GM23338 (cell line): ENCODE measurements around the gene NLRC5. TPM values are rescaled to one million over a fixed set of nuclear protein-coding genes. Genes with fewer than 3 reads are reported as not detected.

Source experiments
- ATAC-seq: fragments of 200-7000 bp; cut with Tn5 transposase; 3 replicates; pipeline ENCODE4 v1.9.1; 2020
- DNase-seq: peaks from one replicate; pipeline ENCODE4 v3.0.0-alpha.2; 2015; ENCODE audit warnings: low spot score
- H2AFZ ChIP-seq: fragments of 200-600 bp; sonication (generic); 2 replicates; pipeline ENCODE4 v1.8.0; 2016; ENCODE audit warnings: antibody characterized with exemption, mild to moderate bottlenecking, moderate library complexity
- H3F3A ChIP-seq: fragments of 200-600 bp; sonication (generic); replicated peaks from 2 replicates; pipeline ENCODE4 v1.8.0; 2017; ENCODE audit warnings: antibody characterized with exemption, mixed run types, low read depth
- H3K27ac ChIP-seq: fragments of 200-600 bp; sonication (generic); 2 replicates; pipeline ENCODE4 v1.6.1; 2016; ENCODE audit warnings: low read depth
- H3K27me3 ChIP-seq: fragments of 200-600 bp; sonication (generic); 2 replicates; pipeline ENCODE4 v1.8.0; 2016; ENCODE audit warnings: mild to moderate bottlenecking, mixed run types, moderate library complexity; ENCODE audit not compliant: insufficient read depth
- H3K36me3 ChIP-seq: fragments of 200-600 bp; sonication (generic); 2 replicates; pipeline ENCODE4 v1.8.0; 2016; ENCODE audit warnings: mild to moderate bottlenecking; ENCODE audit not compliant: insufficient read depth
- H3K4me1 ChIP-seq: fragments of 200-600 bp; sonication (generic); 2 replicates; pipeline ENCODE4 v1.8.0; 2016; ENCODE audit warnings: mild to moderate bottlenecking, moderate library complexity; ENCODE audit not compliant: insufficient read depth
- H3K4me2 ChIP-seq: fragments of 200-600 bp; sonication (generic); 2 replicates; pipeline ENCODE4 v1.7.1; 2017; ENCODE audit warnings: mixed run types
- H3K4me3 ChIP-seq: fragments of 200-600 bp; sonication (generic); 2 replicates; pipeline ENCODE4 v1.6.1; 2016; ENCODE audit warnings: mixed run types
- H3K79me2 ChIP-seq: fragments of 200-600 bp; sonication (generic); replicated peaks from 2 replicates; pipeline ENCODE4 v1.8.0; 2017; ENCODE audit warnings: mild to moderate bottlenecking; ENCODE audit not compliant: insufficient read depth
- H3K9me2 ChIP-seq: fragments of 200-600 bp; sonication (generic); 2 replicates; pipeline ENCODE4 v1.8.0; 2017; ENCODE audit not compliant: insufficient read depth
- H4K20me1 ChIP-seq: fragments of 200-600 bp; sonication (generic); replicated peaks from 2 replicates; pipeline ENCODE4 v1.8.0; 2017; ENCODE audit warnings: mild to moderate bottlenecking; ENCODE audit not compliant: insufficient read depth
- H3K27ac Mint-ChIP-seq: 2 replicates; pipeline ENCODE4 v1.8.0; 2020; ENCODE audit warnings: inconsistent platforms, mild to moderate bottlenecking, moderate library complexity, mixed read lengths
- H3K27me3 Mint-ChIP-seq: 3 replicates; pipeline ENCODE4 v1.8.0; 2022; ENCODE audit warnings: low read depth, mild to moderate bottlenecking, moderate library complexity, mixed read lengths, inconsistent platforms; ENCODE audit not compliant: insufficient read depth, poor library complexity
- H3K36me3 Mint-ChIP-seq: 3 replicates; pipeline ENCODE4 v1.8.0; 2021; ENCODE audit warnings: low read depth, mild to moderate bottlenecking, inconsistent platforms, moderate library complexity, mixed read lengths
- H3K4me1 Mint-ChIP-seq: 3 replicates; pipeline ENCODE4 v1.8.0; 2020; ENCODE audit warnings: mild to moderate bottlenecking, inconsistent platforms, mixed read lengths
- H3K4me3 Mint-ChIP-seq: 3 replicates; pipeline ENCODE4 v1.8.0; 2021; ENCODE audit warnings: moderate library complexity, mild to moderate bottlenecking, inconsistent platforms, mixed read lengths
- H3K9me3 Mint-ChIP-seq: 3 replicates; pipeline ENCODE4 v1.8.0; 2020; ENCODE audit warnings: moderate library complexity, mild to moderate bottlenecking, inconsistent platforms, mixed read lengths
- CREB1 ChIP-seq: fragments of 250-450 bp; sonication (Bioruptor Pico); IDR thresholded peaks from 2 replicates; pipeline ENCODE4 v1.5.0; 2020; ENCODE audit warnings: low read depth, mild to moderate bottlenecking, moderate library complexity
- EZH2 ChIP-seq: fragments of 200-600 bp; sonication (generic); IDR thresholded peaks from one replicate; pipeline ENCODE4 v1.8.0; 2017; ENCODE audit warnings: antibody characterized with exemption, mild to moderate bottlenecking, low read depth; ENCODE audit not compliant: unreplicated experiment
- EZH2phosphoT487 ChIP-seq: fragments of 200-600 bp; sonication (generic); IDR thresholded peaks from one replicate; pipeline ENCODE4 v1.8.1; 2018; ENCODE audit warnings: antibody characterized with exemption; ENCODE audit not compliant: unreplicated experiment
- JUNB ChIP-seq: IDR thresholded peaks from one replicate; pipeline ENCODE4 v1.6.1; 2016; ENCODE audit warnings: antibody characterized with exemption; ENCODE audit not compliant: unreplicated experiment
- NANOG ChIP-seq: IDR thresholded peaks from 2 replicates; pipeline ENCODE4 v1.6.1; 2016; ENCODE audit warnings: antibody characterized with exemption, borderline replicate concordance
- POLR2AphosphoS5 ChIP-seq: IDR thresholded peaks from 2 replicates; pipeline ENCODE4 v1.6.1; 2016; ENCODE audit warnings: antibody characterized with exemption, low read depth
- STAT1 ChIP-seq: IDR thresholded peaks from one replicate; pipeline ENCODE4 v1.6.1; 2016; ENCODE audit warnings: antibody characterized with exemption; ENCODE audit not compliant: unreplicated experiment
- ZNF114 ChIP-seq: fragments of 250-450 bp; sonication (Bioruptor Pico); IDR thresholded peaks from 2 replicates; pipeline ENCODE4 v1.5.0; 2020; ENCODE audit warnings: mild to moderate bottlenecking, moderate library complexity
- ZNF331 ChIP-seq: fragments of 250-450 bp; sonication (Bioruptor Pico); IDR thresholded peaks from 2 replicates; pipeline ENCODE4 v1.5.0; 2020; ENCODE audit warnings: low read depth, mild to moderate bottlenecking, moderate library complexity
- polyA plus RNA-seq: library from polyadenylated mRNA; unstranded; fragments of >200 nt; fragmentation: Nextera tagmentation; extraction: Ambion mirVana; gene quantifications from 2 replicates; pipeline ENCODE4 v1.2.1, GENCODE V29; 2016
- total RNA-seq: library from RNA; depleted of rRNA; stranded (reverse); fragments of >200 nt; shearing (Covaris generic); gene quantifications from 2 replicates; pipeline ENCODE4 v1.2.3, GENCODE V29; 2014
- TF ChIP-seq, protein P1 (sequence below): IDR thresholded peaks from one replicate; pipeline ENCODE4 v1.6.1; 2018; ENCODE audit warnings: antibody characterized with exemption; ENCODE audit not compliant: unreplicated experiment
- TF ChIP-seq, protein P2 (sequence below): fragments of 250-450 bp; sonication (Bioruptor Pico); IDR thresholded peaks from 2 replicates; pipeline ENCODE4 v1.5.0; 2020; ENCODE audit warnings: mild to moderate bottlenecking, moderate library complexity
- TF ChIP-seq, protein P3 (sequence below): IDR thresholded peaks from 2 replicates; pipeline ENCODE4 v1.6.1; 2016; ENCODE audit warnings: antibody characterized with exemption
- TF ChIP-seq, protein P4 (sequence below), 2 experiments: fragments of 200-600 bp in 1 of 2; sonication (generic) in 1 of 2; conservative IDR thresholded peaks; 2 replicates each; pipeline versions ENCODE4 v1.5.1 to v1.6.1; 2016 to 2017; ENCODE audit warnings: antibody characterized with exemption in 2 of 2, low read depth in 2 of 2, mild to moderate bottlenecking in 2 of 2, moderate library complexity in 1 of 2

The NLRC5 gene
- total and polyA plus RNA-seq, 2 experiments from 2014 or later = 2.3 to 3.9 TPM

GRCh38 chr16:57027067-57027466 is 37.7 kb downstream of the NLRC5 start:
- no peaks in the 10 kb centered on the region for H3K36me3 ChIP-seq
- no peak for ATAC-seq
- no peaks in the 10 kb centered on the region for H3K27me3 ChIP-seq
- H3K4me1 ChIP-seq = 0 out of 2 replicates have a peak, but pooled peaks cover 2% of the 10 kb centered on the region
- Mint-ChIP-seq H3K4me1 (peaks cover 3% of the 10 kb centered on the region; the same call in 2 of the 3 replicates), H3K27ac (no peak overlapping the region), H3K9me3 (no peaks in the 10 kb centered on the region), H3K4me3 (no peak overlapping the region), H3K27me3 (peaks cover 4% of the 10 kb centered on the region), H3K36me3 (no peaks in the 10 kb centered on the region)
- no peak overlapping the region for H3K4me2 ChIP-seq
- no peaks in the 10 kb centered on the region for H3F3A ChIP-seq
- H3K4me3 ChIP-seq = no peak overlapping the region
- no peak for DNase-seq
- H3K27ac ChIP-seq = no peak overlapping the region
- H3K9me2 ChIP-seq = no peaks in the 10 kb centered on the region
- H3K79me2 ChIP-seq = no peaks in the 10 kb centered on the region
- no peaks in the 10 kb centered on the region for H4K20me1 ChIP-seq
- TF ChIP-seq CREB1 (CRISPR knock-in tag) (no peak), EZH2phosphoT487 (no peak), POLR2AphosphoS5 (no peak), ZNF114 (CRISPR knock-in tag) (no peak), STAT1 (no peak), EZH2 (no peak), NANOG (no peak), ZNF331 (CRISPR knock-in tag) (no peak), JUNB (no peak)
- TF ChIP-seq, protein P1, sequence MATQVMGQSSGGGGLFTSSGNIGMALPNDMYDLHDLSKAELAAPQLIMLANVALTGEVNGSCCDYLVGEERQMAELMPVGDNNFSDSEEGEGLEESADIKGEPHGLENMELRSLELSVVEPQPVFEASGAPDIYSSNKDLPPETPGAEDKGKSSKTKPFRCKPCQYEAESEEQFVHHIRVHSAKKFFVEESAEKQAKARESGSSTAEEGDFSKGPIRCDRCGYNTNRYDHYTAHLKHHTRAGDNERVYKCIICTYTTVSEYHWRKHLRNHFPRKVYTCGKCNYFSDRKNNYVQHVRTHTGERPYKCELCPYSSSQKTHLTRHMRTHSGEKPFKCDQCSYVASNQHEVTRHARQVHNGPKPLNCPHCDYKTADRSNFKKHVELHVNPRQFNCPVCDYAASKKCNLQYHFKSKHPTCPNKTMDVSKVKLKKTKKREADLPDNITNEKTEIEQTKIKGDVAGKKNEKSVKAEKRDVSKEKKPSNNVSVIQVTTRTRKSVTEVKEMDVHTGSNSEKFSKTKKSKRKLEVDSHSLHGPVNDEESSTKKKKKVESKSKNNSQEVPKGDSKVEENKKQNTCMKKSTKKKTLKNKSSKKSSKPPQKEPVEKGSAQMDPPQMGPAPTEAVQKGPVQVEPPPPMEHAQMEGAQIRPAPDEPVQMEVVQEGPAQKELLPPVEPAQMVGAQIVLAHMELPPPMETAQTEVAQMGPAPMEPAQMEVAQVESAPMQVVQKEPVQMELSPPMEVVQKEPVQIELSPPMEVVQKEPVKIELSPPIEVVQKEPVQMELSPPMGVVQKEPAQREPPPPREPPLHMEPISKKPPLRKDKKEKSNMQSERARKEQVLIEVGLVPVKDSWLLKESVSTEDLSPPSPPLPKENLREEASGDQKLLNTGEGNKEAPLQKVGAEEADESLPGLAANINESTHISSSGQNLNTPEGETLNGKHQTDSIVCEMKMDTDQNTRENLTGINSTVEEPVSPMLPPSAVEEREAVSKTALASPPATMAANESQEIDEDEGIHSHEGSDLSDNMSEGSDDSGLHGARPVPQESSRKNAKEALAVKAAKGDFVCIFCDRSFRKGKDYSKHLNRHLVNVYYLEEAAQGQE = no peak
- TF ChIP-seq, protein P2, sequence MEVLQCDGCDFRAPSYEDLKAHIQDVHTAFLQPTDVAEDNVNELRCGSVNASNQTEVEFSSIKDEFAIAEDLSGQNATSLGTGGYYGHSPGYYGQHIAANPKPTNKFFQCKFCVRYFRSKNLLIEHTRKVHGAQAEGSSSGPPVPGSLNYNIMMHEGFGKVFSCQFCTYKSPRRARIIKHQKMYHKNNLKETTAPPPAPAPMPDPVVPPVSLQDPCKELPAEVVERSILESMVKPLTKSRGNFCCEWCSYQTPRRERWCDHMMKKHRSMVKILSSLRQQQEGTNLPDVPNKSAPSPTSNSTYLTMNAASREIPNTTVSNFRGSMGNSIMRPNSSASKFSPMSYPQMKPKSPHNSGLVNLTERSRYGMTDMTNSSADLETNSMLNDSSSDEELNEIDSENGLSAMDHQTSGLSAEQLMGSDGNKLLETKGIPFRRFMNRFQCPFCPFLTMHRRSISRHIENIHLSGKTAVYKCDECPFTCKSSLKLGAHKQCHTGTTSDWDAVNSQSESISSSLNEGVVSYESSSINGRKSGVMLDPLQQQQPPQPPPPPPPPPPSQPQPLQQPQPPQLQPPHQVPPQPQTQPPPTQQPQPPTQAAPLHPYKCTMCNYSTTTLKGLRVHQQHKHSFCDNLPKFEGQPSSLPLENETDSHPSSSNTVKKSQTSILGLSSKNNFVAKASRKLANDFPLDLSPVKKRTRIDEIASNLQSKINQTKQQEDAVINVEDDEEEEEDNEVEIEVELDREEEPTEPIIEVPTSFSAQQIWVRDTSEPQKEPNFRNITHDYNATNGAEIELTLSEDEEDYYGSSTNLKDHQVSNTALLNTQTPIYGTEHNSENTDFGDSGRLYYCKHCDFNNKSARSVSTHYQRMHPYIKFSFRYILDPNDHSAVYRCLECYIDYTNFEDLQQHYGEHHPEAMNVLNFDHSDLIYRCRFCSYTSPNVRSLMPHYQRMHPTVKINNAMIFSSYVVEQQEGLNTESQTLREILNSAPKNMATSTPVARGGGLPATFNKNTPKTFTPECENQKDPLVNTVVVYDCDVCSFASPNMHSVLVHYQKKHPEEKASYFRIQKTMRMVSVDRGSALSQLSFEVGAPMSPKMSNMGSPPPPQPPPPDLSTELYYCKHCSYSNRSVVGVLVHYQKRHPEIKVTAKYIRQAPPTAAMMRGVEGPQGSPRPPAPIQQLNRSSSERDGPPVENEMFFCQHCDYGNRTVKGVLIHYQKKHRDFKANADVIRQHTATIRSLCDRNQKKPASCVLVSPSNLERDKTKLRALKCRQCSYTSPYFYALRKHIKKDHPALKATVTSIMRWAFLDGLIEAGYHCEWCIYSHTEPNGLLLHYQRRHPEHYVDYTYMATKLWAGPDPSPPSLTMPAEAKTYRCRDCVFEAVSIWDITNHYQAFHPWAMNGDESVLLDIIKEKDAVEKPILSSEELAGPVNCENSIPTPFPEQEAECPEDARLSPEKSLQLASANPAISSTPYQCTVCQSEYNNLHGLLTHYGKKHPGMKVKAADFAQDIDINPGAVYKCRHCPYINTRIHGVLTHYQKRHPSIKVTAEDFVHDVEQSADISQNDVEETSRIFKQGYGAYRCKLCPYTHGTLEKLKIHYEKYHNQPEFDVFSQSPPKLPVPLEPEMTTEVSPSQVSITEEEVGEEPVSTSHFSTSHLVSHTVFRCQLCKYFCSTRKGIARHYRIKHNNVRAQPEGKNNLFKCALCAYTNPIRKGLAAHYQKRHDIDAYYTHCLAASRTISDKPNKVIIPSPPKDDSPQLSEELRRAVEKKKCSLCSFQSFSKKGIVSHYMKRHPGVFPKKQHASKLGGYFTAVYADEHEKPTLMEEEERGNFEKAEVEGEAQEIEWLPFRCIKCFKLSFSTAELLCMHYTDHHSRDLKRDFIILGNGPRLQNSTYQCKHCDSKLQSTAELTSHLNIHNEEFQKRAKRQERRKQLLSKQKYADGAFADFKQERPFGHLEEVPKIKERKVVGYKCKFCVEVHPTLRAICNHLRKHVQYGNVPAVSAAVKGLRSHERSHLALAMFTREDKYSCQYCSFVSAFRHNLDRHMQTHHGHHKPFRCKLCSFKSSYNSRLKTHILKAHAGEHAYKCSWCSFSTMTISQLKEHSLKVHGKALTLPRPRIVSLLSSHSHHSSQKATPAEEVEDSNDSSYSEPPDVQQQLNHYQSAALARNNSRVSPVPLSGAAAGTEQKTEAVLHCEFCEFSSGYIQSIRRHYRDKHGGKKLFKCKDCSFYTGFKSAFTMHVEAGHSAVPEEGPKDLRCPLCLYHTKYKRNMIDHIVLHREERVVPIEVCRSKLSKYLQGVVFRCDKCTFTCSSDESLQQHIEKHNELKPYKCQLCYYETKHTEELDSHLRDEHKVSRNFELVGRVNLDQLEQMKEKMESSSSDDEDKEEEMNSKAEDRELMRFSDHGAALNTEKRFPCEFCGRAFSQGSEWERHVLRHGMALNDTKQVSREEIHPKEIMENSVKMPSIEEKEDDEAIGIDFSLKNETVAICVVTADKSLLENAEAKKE (CRISPR knock-in tag) = no peak
- TF ChIP-seq, protein P3, sequence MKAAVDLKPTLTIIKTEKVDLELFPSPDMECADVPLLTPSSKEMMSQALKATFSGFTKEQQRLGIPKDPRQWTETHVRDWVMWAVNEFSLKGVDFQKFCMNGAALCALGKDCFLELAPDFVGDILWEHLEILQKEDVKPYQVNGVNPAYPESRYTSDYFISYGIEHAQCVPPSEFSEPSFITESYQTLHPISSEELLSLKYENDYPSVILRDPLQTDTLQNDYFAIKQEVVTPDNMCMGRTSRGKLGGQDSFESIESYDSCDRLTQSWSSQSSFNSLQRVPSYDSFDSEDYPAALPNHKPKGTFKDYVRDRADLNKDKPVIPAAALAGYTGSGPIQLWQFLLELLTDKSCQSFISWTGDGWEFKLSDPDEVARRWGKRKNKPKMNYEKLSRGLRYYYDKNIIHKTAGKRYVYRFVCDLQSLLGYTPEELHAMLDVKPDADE = no peak
- TF ChIP-seq, protein P4, sequence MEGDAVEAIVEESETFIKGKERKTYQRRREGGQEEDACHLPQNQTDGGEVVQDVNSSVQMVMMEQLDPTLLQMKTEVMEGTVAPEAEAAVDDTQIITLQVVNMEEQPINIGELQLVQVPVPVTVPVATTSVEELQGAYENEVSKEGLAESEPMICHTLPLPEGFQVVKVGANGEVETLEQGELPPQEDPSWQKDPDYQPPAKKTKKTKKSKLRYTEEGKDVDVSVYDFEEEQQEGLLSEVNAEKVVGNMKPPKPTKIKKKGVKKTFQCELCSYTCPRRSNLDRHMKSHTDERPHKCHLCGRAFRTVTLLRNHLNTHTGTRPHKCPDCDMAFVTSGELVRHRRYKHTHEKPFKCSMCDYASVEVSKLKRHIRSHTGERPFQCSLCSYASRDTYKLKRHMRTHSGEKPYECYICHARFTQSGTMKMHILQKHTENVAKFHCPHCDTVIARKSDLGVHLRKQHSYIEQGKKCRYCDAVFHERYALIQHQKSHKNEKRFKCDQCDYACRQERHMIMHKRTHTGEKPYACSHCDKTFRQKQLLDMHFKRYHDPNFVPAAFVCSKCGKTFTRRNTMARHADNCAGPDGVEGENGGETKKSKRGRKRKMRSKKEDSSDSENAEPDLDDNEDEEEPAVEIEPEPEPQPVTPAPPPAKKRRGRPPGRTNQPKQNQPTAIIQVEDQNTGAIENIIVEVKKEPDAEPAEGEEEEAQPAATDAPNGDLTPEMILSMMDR (conservative IDR thresholded peaks at IDR 0.05; ENCODE audit: low read depth in 2 of 2) = no peak
- no peak overlapping the region for H2AFZ ChIP-seq
